IMR-90 (cell line): Measurements from ENCODE around the gene TCAP. TPM values are rescaled to one million over a fixed set of nuclear protein-coding genes. Genes with fewer than 3 reads are reported as not detected.
A peak's percentile ranks its signal among the peaks of the same experiment; 100 is the strongest.

Experiments used
- ATAC-seq: fragments of 200-7000 bp; cut with Tn5 transposase; 2 replicates; pipeline ENCODE4 v1.9.1; 2020; ENCODE audit warnings: low read depth, mild to moderate bottlenecking, moderate library complexity
- BruUV-seq: library from RNA; stranded (reverse); fragments of 400-500 nt; replicated peaks from 2 replicates; lab custom pipeline; 2021; lab: Mats Ljungman, UMichigan
- CTCF ChIA-PET: fragments of 300-600 bp; formaldehyde crosslinking; extraction: SDS; loops from one replicate; lab custom pipeline; 2021; ENCODE audit warnings: antibody characterized with exemption; lab: Yijun Ruan, JAX
- POLR2A ChIA-PET: fragments of 300-600 bp; sonication (Branson Sonifier 250); formaldehyde crosslinking; loops from one replicate; lab custom pipeline; 2022; ENCODE audit warnings: antibody characterized with exemption; ENCODE audit not compliant: unreplicated experiment; lab: Charles Lee
- DNase-seq: peaks from one replicate; pipeline ENCODE4 v3.0.0; 2013
- H2AFZ ChIP-seq: replicated peaks from 2 replicates; pipeline ENCODE3; 2013; ENCODE audit warnings: low read length, mild to moderate bottlenecking; ENCODE audit not compliant: poor library complexity
- H2AK5ac ChIP-seq: 2 replicates; pipeline ENCODE4 v1.6.1; 2013; ENCODE audit warnings: low read depth, low read length, inconsistent platforms
- H2AK9ac ChIP-seq: replicated peaks from 2 replicates; pipeline ENCODE3; 2013; ENCODE audit warnings: mild to moderate bottlenecking, low read depth, low read length, moderate library complexity; ENCODE audit not compliant: poor library complexity
- H2BK120ac ChIP-seq: 2 replicates; pipeline ENCODE4 v1.6.1; 2013; ENCODE audit warnings: low read depth, low read length, inconsistent platforms
- H2BK15ac ChIP-seq: 3 replicates; pipeline ENCODE4 v1.6.1; 2013; ENCODE audit warnings: low read depth, low read length, inconsistent platforms
- H2BK20ac ChIP-seq: 2 replicates; pipeline ENCODE4 v1.6.1; 2013; ENCODE audit warnings: low read depth, mild to moderate bottlenecking, inconsistent platforms, low read length, moderate library complexity
- H2BK5ac ChIP-seq: 2 replicates; pipeline ENCODE4 v1.6.1; 2013; ENCODE audit warnings: mild to moderate bottlenecking, low read depth, low read length, inconsistent platforms; ENCODE audit not compliant: poor library complexity, severe bottlenecking
- H3K14ac ChIP-seq: replicated peaks from 2 replicates; pipeline ENCODE4 v1.6.1; 2013; ENCODE audit warnings: low read depth, low read length, inconsistent platforms
- H3K18ac ChIP-seq: 2 replicates; pipeline ENCODE4 v1.6.1; 2013; ENCODE audit warnings: low read depth, low read length, control low read depth
- H3K23ac ChIP-seq: 2 replicates; pipeline ENCODE4 v1.6.1; 2013; ENCODE audit warnings: low read depth, low read length, inconsistent platforms
- H3K27ac ChIP-seq: 2 replicates; pipeline ENCODE4 v1.5.1; 2013; ENCODE audit warnings: mild to moderate bottlenecking, control low read depth, low read length; ENCODE audit not compliant: insufficient read depth
- H3K27me3 ChIP-seq: 2 replicates; pipeline ENCODE4 v1.6.1; 2013; ENCODE audit warnings: low read length; ENCODE audit not compliant: control insufficient read depth, insufficient read depth
- H3K36me3 ChIP-seq: 2 replicates; pipeline ENCODE4 v1.6.1; 2013; ENCODE audit warnings: low read length, mixed read lengths; ENCODE audit not compliant: control insufficient read depth, insufficient read depth
- H3K4ac ChIP-seq: 2 replicates; pipeline ENCODE4 v1.6.1; 2013; ENCODE audit warnings: low read depth, low read length, inconsistent platforms
- H3K4me1 ChIP-seq: 2 replicates; pipeline ENCODE4 v1.6.1; 2013; ENCODE audit warnings: low read length, mixed read lengths; ENCODE audit not compliant: control insufficient read depth, insufficient read depth
- H3K4me2 ChIP-seq: 2 replicates; pipeline ENCODE4 v1.6.1; 2013; ENCODE audit warnings: low read depth, mild to moderate bottlenecking, control low read depth, low read length, moderate library complexity
- H3K4me3 ChIP-seq: 2 replicates; pipeline ENCODE4 v1.5.1; 2013; ENCODE audit warnings: low read depth, mild to moderate bottlenecking, control low read depth, low read length, moderate library complexity; ENCODE audit not compliant: insufficient read depth
- H3K56ac ChIP-seq: 2 replicates; pipeline ENCODE4 v1.6.1; 2013; ENCODE audit warnings: low read length, inconsistent platforms; ENCODE audit not compliant: insufficient read depth; ENCODE audit errors: extremely low read depth
- H3K79me1 ChIP-seq, 2 experiments: 2 replicates each; pipeline ENCODE4 v1.6.1; 2013; ENCODE audit warnings: low read length in 2 of 2, inconsistent platforms in 1 of 2, low read depth in 1 of 2
- H3K9ac ChIP-seq: 2 replicates; pipeline ENCODE4 v1.6.1; 2013; ENCODE audit warnings: low read depth, low read length, control low read depth
- H3K9me1 ChIP-seq: 2 replicates; pipeline ENCODE4 v1.6.1; 2013; ENCODE audit warnings: low read length, inconsistent platforms; ENCODE audit not compliant: insufficient read depth
- H3K9me3 ChIP-seq: 2 replicates; pipeline ENCODE4 v1.6.1; 2013; ENCODE audit warnings: low read length; ENCODE audit not compliant: control insufficient read depth, insufficient read depth
- H4K20me1 ChIP-seq: 2 replicates; pipeline ENCODE4 v1.6.1; 2013; ENCODE audit warnings: low read length, inconsistent platforms; ENCODE audit not compliant: insufficient read depth
- H4K5ac ChIP-seq: 2 replicates; pipeline ENCODE4 v1.6.1; 2013; ENCODE audit warnings: mild to moderate bottlenecking, low read depth, low read length, control low read depth
- H4K8ac ChIP-seq, 2 experiments: 2 replicates each; pipeline ENCODE4 v1.6.1; 2013; ENCODE audit warnings: low read depth in 2 of 2, low read length in 2 of 2, control low read depth in 1 of 2, inconsistent platforms in 1 of 2
- H4K91ac ChIP-seq: 2 replicates; pipeline ENCODE4 v1.6.1; 2013; ENCODE audit warnings: low read depth, low read length, inconsistent platforms; ENCODE audit not compliant: insufficient read depth
- CHD1 ChIP-seq: IDR thresholded peaks from 2 replicates; pipeline ENCODE4 v1.6.1; 2012; ENCODE audit warnings: low read depth, low read length, improper control_type of control experiment
- FOS ChIP-seq: fragments of 150-350 bp; IDR thresholded peaks from 2 replicates; pipeline ENCODE4 v1.6.1; 2016; ENCODE audit warnings: low read depth, low read length
- POLR2A ChIP-seq: IDR thresholded peaks from 2 replicates; pipeline ENCODE4 v1.6.1; 2012; ENCODE audit warnings: mild to moderate bottlenecking, low read depth, low read length
- USF2 ChIP-seq: fragments of 150-350 bp; IDR thresholded peaks from 2 replicates; pipeline ENCODE4 v1.6.1; 2017; ENCODE audit warnings: mild to moderate bottlenecking, antibody characterized with exemption, low read length, low read depth
- WGBS, 2 experiments: methylation state at CpG; one replicate each; pipeline versions ENCODE4 v1.1.5 to v1.1.7; 2013; ENCODE audit warnings: missing lambda C conversion rate in 2 of 2; ENCODE audit not compliant: insufficient read length in 1 of 2; ENCODE audit errors: extremely low coverage in 2 of 2; 5-methylcytosine and 5-hydroxymethylcytosine counted together
- dilution Hi-C: fragments of 300-500 bp; cut with HindIII; formaldehyde crosslinking; loops from one replicate; pipeline ENCODE4 v1.14.3; 2018; ENCODE audit warnings: low sequenced_read_pairs; ENCODE audit not compliant: unreplicated experiment
- in situ Hi-C: fragments of 300-500 bp; cut with MboI; formaldehyde crosslinking; loops from 3 replicates; pipeline ENCODE4 v1.14.3; 2019; ENCODE audit warnings: low sequenced_read_pairs, inconsistent platforms, mixed read lengths
- intact Hi-C: fragments of 100-400 bp; cut with micrococcal nuclease; formaldehyde crosslinking; loops from 2 replicates; pipeline ENCODE4 v1.10.0; 2022
- polyA plus RNA-seq, 3 experiments: library from polyadenylated mRNA; depleted of rRNA; stranded (reverse); fragments of >200 nt; gene quantifications; 2 replicates each; pipeline ENCODE4 v1.2.3, GENCODE V29; 2012; ENCODE audit warnings: low replicate concordance in 1 of 3
- total RNA-seq: library from RNA; depleted of rRNA; stranded (reverse); fragments of >200 nt; gene quantifications from 2 replicates; pipeline ENCODE4 v1.2.3, GENCODE V29; 2012

Gene TCAP
- total and polyA plus RNA-seq, 2 of the 4 experiments (the other 2 are of a cell fraction): under 0.01 to 0.21 TPM

GRCh38 chr17:39688475-39688835 lies 23.3 kb downstream of the TCAP start:
- Histone ChIP-seq H2BK15ac (no peak overlapping the region), H2AK5ac (peak overlapping the region; percentile 50), H4K8ac (peak overlapping the region; percentile 98 to 99), H4K5ac (peak overlapping the region; percentile 98), H4K20me1 (no peaks in the 10 kb centered on the region), H3K9me3 (no peaks in the 10 kb centered on the region), H3K23ac (peak overlapping the region; percentile 66), H3K56ac (peak overlapping the region; percentile 61; the same call in 1 of the 2 replicates), H2BK20ac (no peak overlapping the region), H3K9ac (peak overlapping the region; percentile 87), H4K91ac (peak overlapping the region; percentile 67), H3K27me3 (no peaks in the 10 kb centered on the region), H2BK120ac (no peak overlapping the region), H3K4me3 (peak overlapping the region; percentile 81), H3K27ac (peak overlapping the region; percentile 6; the same call in 1 of the 2 replicates), H3K14ac (peak overlapping the region; percentile 78), H3K4ac (peak overlapping the region; percentile 93), H3K4me2 (peak overlapping the region; percentile 95), H3K18ac (no peak overlapping the region), H2AFZ (peak overlapping the region; percentile 91), H3K36me3 (peaks cover 6% of the 10 kb centered on the region), H2AK9ac (peak overlapping the region; percentile 83), H2BK5ac (no peak overlapping the region), H3K4me1 (peaks cover 9% of the 10 kb centered on the region), H3K79me1 (peaks cover 8 to 16% of the 10 kb centered on the region in 2 experiments), H3K9me1 (peaks cover 8% of the 10 kb centered on the region)
- ATAC-seq (peak; percentile 8; the same call in 1 of the 2 replicates), DNase-seq (peak; percentile 14)
- no TSS peak for BruUV-seq
- CTCF ChIA-PET: interaction anchor here (1.3 to 2.3 kb wide), 4 partner anchors 11 to 67 kb away, joined by 3 to 7 read pairs (median 5); partner anchors contain the start of gene ERBB2
- TF ChIP-seq CHD1 (no peak), POLR2A (no peak), USF2 (no peak), FOS (no peak)
- intact Hi-C loops (no loop called here), dilution Hi-C loops (no loop called here), in situ Hi-C loops (no loop called here)
- POLR2A ChIA-PET: interaction anchor here (0.6 to 1.0 kb wide), 3 partner anchors 8 to 296 kb away, joined by 4 to 7 read pairs (median 4); partner anchors contain the start of gene ERBB2
- no CpG with 5 or more reads among the region's 6 CpGs for WGBS, 2 experiments
